ENCODE measurements around the gene HSP90AA1. TPM values are rescaled to one million over a fixed set of nuclear protein-coding genes. Genes with fewer than 3 reads are reported as not detected.
"Not testable (repeated sequence)": the region's sequence is repeated elsewhere in the genome, so short reads cannot be mapped to it uniquely, and the experiment has no call there.

The HSP90AA1 gene
- total RNA-seq, 2 experiments from 2014 or later: 1,101 to 1,115 TPM

- Mint-ChIP-seq H3K27ac (peak overlapping the region; percentile 28), H3K9me3 (no peaks in the 10 kb centered on the region), H3K27me3 (no peaks in the 10 kb centered on the region), H3K4me3 (no peak overlapping the region), H3K4me1 (ENCODE audit: low read depth) (peaks cover 41% of the 10 kb centered on the region), H3K36me3 (ENCODE audit: low read depth) (peaks cover 70% of the 10 kb centered on the region)
- ATAC-seq: no peak
- CTCF ChIA-PET: interaction anchor here (0.7 to 1.0 kb wide), 2 partner anchors 16 to 17 kb away, joined by 3 to 5 read pairs; no protein-coding TSS in a partner anchor
- TF ChIP-seq CTCF (IDR thresholded peaks at IDR 0.05): no peak
- no peak for DNase-seq
- POLR2A ChIA-PET: interaction anchor here (1.0 kb wide), 1 partner anchor 262 kb away, joined by 3 read pairs; no protein-coding TSS in a partner anchor
- intact Hi-C loops (cut with micrococcal nuclease): loop anchor here (10.0 kb wide), 1 partner anchor 56 kb away; no protein-coding TSS in a partner anchor
Measured at GRCh38 chr14:102080183-102081080, 6.4 kb downstream of the HSP90AA1 start.

GRCh38 chr14:102079700-102079979 is 7.2 kb downstream of the HSP90AA1 start:
- POLR2A ChIA-PET: interaction anchor here (1.0 kb wide), 1 partner anchor 261 kb away, joined by 3 read pairs; no protein-coding TSS in a partner anchor
- CTCF ChIA-PET: interaction anchor here (1.3 kb wide), 1 partner anchor 17 kb away, joined by 7 read pairs; no protein-coding TSS in a partner anchor
- H3K36me3 Mint-ChIP-seq (ENCODE audit: low read depth): peaks cover 62% of the 10 kb centered on the region
- peak overlapping the region; percentile 15 for H3K27ac Mint-ChIP-seq
- TF ChIP-seq CTCF (IDR thresholded peaks at IDR 0.05): no peak
- DNase-seq: no peak
- ATAC-seq: no peak
- H3K4me1 Mint-ChIP-seq (ENCODE audit: low read depth): peaks cover 37% of the 10 kb centered on the region
- no peaks in the 10 kb centered on the region for H3K9me3 Mint-ChIP-seq
- no peaks in the 10 kb centered on the region for H3K27me3 Mint-ChIP-seq
- no peak overlapping the region for H3K4me3 Mint-ChIP-seq
- intact Hi-C loops (cut with micrococcal nuclease): no loop called here

- Mint-ChIP-seq H3K27me3 (no peaks in the 10 kb centered on the region), H3K27ac (peak overlapping the region; percentile 44), H3K4me1 (ENCODE audit: low read depth) (peaks cover 31% of the 10 kb centered on the region), H3K36me3 (ENCODE audit: low read depth) (peaks cover 62% of the 10 kb centered on the region), H3K9me3 (peaks cover 3% of the 10 kb centered on the region), H3K4me3 (no peak overlapping the region)
- no peak for DNase-seq
- no peak for ATAC-seq
- intact Hi-C loops (cut with micrococcal nuclease): no loop called here
- CTCF ChIA-PET: interaction anchor here (1.3 kb wide), 1 partner anchor 17 kb away, joined by 7 read pairs; no protein-coding TSS in a partner anchor
- POLR2A ChIA-PET: interaction anchor here (0.8 to 1.0 kb wide), 3 partner anchors 9 to 261 kb away, joined by 3 to 6 read pairs (median 3); no protein-coding TSS in a partner anchor
- TF ChIP-seq CTCF (IDR thresholded peaks at IDR 0.05): no peak
Measured at GRCh38 chr14:102078831-102079699, 7.8 kb downstream of the HSP90AA1 start.

DNA sequence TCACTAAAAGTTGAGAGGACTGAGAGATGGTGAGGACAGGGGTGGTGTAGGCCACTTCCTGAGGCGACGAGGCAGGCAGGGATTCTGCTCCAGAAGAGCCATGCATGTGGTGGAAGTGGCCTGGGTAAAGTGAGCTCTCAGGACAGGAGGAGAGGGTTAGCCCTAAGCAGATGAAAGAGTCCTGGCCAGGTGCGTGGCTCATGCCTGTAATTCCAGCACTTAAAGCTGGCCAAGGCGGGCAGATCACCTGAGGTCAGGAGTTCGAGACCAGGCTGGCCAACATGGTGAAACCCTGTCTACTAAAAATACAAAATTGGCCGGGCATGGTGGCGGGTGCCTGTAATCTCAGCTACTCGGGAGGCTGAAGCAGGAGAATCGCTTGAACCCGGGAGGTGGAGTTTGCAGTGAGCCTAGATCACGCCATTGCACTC is 8.5 kb downstream of the HSP90AA1 start:
- intact Hi-C loops (cut with micrococcal nuclease); H3K4me3 Mint-ChIP-seq; H3K9me3 Mint-ChIP-seq; DNase-seq; H3K27me3 Mint-ChIP-seq; ATAC-seq: not testable (repeated sequence)
- H3K27ac Mint-ChIP-seq: peak overlapping the region; percentile 68
- peaks cover 55% of the 10 kb centered on the region for H3K36me3 Mint-ChIP-seq (ENCODE audit: low read depth)
- ChIA-PET POLR2A (interaction anchor here (0.6 to 0.9 kb wide), 3 partner anchors 10 to 53 kb away, joined by 3 to 6 read pairs (median 3); no protein-coding TSS in a partner anchor), CTCF (interaction anchor here (1.3 kb wide), 1 partner anchor 18 kb away, joined by 7 read pairs; no protein-coding TSS in a partner anchor)
- peaks cover 24% of the 10 kb centered on the region for H3K4me1 Mint-ChIP-seq (ENCODE audit: low read depth)

GRCh38 chr14:102077382-102077709 is 9.5 kb downstream of the HSP90AA1 start:
- no peak for ATAC-seq
- no peak for DNase-seq
- peak overlapping the region; percentile 16 for H3K27ac Mint-ChIP-seq
- no peak overlapping the region for H3K4me3 Mint-ChIP-seq
- peaks cover 3% of the 10 kb centered on the region for H3K9me3 Mint-ChIP-seq
- CTCF ChIA-PET: interaction anchor here (1.7 kb wide), 1 partner anchor 19 kb away, joined by 8 read pairs; no protein-coding TSS in a partner anchor
- peaks cover 45% of the 10 kb centered on the region for H3K36me3 Mint-ChIP-seq (ENCODE audit: low read depth)
- intact Hi-C loops (cut with micrococcal nuclease): no loop called here
- peaks cover 16% of the 10 kb centered on the region for H3K4me1 Mint-ChIP-seq (ENCODE audit: low read depth)
- POLR2A ChIA-PET: interaction anchor here (0.6 to 1.5 kb wide), 3 partner anchors 8 to 13 kb away, joined by 3 to 7 read pairs (median 7); no protein-coding TSS in a partner anchor
- H3K27me3 Mint-ChIP-seq: no peaks in the 10 kb centered on the region
- no peak for TF ChIP-seq CTCF (IDR thresholded peaks at IDR 0.05)

Data from activated CD8-positive, alpha-beta T cell treated with anti-CD3 and anti-CD28 coated beads for 36 hours (primary cell).